ENCODE data around the gene HPSE2.
"Not testable (repeated sequence)": the region's sequence is repeated elsewhere in the genome, so short reads cannot be mapped to it uniquely, and the experiment has no call there.

HPSE2 gene

DNA sequence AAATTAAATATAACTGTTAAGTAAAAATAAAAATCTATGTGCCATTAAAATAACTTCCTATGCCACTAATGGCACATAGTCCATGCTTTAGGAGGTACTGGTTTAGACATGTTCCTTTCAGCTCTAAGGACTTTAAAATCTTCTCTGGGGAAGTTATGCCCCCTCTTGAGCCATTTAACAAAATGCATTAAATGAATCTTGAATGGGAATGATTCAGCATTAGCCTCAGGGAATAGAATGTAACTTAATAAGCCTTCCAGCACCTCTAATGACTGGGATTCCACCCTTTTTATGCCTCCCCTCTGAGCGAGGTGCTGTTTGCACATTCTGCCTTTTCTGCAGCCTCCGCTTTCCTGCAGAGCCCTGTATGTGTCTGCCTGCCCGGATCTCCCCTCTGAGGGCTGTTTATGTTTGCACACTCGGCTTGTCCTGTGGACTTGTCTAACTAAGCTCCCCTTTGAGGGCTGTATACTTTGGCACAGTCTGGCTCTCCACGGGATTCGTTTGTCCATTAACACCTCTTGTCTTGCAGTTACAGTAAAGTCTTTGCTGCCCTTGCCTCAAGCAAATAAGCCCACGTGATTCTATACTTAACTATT is 680.5 kb downstream of the HPSE2 start:
- no peak overlapping the region for H3K4me3 Mint-ChIP-seq
- no peaks in the 10 kb centered on the region for H3K4me1 Mint-ChIP-seq
- no peaks in the 10 kb centered on the region for H3K27me3 Mint-ChIP-seq (ENCODE audit: low read depth)
- TF ChIP-seq, protein P1, sequence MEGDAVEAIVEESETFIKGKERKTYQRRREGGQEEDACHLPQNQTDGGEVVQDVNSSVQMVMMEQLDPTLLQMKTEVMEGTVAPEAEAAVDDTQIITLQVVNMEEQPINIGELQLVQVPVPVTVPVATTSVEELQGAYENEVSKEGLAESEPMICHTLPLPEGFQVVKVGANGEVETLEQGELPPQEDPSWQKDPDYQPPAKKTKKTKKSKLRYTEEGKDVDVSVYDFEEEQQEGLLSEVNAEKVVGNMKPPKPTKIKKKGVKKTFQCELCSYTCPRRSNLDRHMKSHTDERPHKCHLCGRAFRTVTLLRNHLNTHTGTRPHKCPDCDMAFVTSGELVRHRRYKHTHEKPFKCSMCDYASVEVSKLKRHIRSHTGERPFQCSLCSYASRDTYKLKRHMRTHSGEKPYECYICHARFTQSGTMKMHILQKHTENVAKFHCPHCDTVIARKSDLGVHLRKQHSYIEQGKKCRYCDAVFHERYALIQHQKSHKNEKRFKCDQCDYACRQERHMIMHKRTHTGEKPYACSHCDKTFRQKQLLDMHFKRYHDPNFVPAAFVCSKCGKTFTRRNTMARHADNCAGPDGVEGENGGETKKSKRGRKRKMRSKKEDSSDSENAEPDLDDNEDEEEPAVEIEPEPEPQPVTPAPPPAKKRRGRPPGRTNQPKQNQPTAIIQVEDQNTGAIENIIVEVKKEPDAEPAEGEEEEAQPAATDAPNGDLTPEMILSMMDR (IDR thresholded peaks at IDR 0.05; ENCODE audit: unreplicated experiment in 3 of 3) = no peak
- H3K36me3 Mint-ChIP-seq (ENCODE audit: low read depth) = no peaks in the 10 kb centered on the region
- H3K27ac Mint-ChIP-seq = peak overlapping the region in 2 of 3 experiments; percentile 17 to 28
- H3K9me3 Mint-ChIP-seq = no peaks in the 10 kb centered on the region

DNA sequence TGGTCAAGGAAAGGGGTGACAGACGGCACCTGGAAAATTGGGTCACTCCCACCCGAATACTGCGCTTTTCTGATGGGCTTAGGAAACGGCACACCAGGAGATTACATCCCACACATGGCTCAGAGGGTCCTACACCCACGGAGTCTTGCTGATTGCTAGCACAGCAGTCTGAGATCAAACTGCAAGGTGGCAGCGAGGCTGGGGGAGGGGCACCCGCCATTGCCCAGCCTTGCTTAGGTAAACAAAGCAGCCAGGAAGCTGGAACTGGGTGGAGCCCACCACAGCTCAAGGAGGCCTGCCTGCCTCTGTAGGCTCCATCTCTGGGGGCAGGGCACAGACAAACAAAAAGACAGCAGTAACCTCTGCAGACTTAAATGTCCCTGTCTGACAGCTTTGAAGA is 694.1 kb downstream of the HPSE2 start:
- Mint-ChIP-seq H3K9me3 (peaks cover 10% of the 10 kb centered on the region), H3K4me1 (peaks cover 23% of the 10 kb centered on the region)
- not testable (repeated sequence) for H3K27ac Mint-ChIP-seq; H3K4me3 Mint-ChIP-seq; H3K36me3 Mint-ChIP-seq (ENCODE audit: low read depth); H3K27me3 Mint-ChIP-seq (ENCODE audit: low read depth)

DNA sequence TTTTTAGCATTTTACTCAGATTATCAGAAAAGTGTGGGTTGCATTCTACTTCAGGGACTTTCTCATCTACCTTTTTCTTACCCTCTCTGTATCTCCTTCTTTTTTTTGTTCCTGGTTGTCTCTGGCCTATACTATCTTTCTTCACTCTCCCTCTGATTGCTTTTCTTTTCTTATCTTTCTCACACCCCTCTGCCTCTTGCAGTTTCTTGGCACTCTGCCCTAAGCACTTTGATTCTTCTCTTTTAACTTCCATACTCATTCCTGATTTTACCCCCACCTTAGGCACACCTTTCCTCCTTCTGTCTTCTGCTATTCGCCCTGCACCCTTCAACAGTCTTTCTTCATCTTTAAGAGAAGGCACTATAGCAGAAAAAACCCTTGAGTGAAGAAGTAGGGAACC is 696.1 kb downstream of the HPSE2 start:
- Mint-ChIP-seq H3K9me3 (peaks cover 10% of the 10 kb centered on the region), H3K4me1 (peaks cover 23% of the 10 kb centered on the region)
- TF ChIP-seq, protein P1 (IDR thresholded peaks at IDR 0.05; ENCODE audit: unreplicated experiment in 3 of 3) = no peak

DNA sequence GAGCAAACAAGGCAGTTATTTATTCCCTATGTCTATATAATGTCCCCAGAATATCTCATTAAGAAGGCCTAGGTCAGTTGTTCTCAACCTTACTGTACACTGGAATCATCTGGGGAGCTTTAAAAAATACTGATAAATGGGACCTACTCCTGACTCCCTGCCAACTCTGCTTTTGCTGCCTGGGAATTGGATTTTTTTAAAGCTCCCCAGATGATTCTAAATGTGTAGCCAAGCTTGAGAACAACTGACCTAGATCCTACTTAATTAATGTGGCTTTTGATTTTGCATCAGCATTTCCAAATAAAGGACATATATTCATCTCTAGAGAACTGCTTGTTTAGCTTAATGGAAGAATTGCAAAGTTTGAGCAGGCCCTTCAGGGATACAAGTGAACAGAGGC is 697.2 kb downstream of the HPSE2 start:
- TF ChIP-seq, protein P1 (IDR thresholded peaks at IDR 0.05; ENCODE audit: unreplicated experiment in 3 of 3) = no peak
- no peaks in the 10 kb centered on the region for H3K36me3 Mint-ChIP-seq (ENCODE audit: low read depth)
- no peaks in the 10 kb centered on the region for H3K27me3 Mint-ChIP-seq (ENCODE audit: low read depth)
- peaks cover 7% of the 10 kb centered on the region for H3K9me3 Mint-ChIP-seq
- no peak overlapping the region for H3K4me3 Mint-ChIP-seq
- H3K4me1 Mint-ChIP-seq = peaks cover 23% of the 10 kb centered on the region
- peak overlapping the region; percentile 71 to 84 (median 77) for H3K27ac Mint-ChIP-seq

More for the DNA sequence above, 696.1 kb downstream of the HPSE2 start:
- H3K27me3 Mint-ChIP-seq (ENCODE audit: low read depth) = no peaks in the 10 kb centered on the region
- H3K4me3 Mint-ChIP-seq = peak overlapping the region in 1 of 3 experiments; percentile 3
- H3K36me3 Mint-ChIP-seq (ENCODE audit: low read depth) = no peaks in the 10 kb centered on the region
- peak overlapping the region; percentile 4 to 24 (median 19) for H3K27ac Mint-ChIP-seq

DNA sequence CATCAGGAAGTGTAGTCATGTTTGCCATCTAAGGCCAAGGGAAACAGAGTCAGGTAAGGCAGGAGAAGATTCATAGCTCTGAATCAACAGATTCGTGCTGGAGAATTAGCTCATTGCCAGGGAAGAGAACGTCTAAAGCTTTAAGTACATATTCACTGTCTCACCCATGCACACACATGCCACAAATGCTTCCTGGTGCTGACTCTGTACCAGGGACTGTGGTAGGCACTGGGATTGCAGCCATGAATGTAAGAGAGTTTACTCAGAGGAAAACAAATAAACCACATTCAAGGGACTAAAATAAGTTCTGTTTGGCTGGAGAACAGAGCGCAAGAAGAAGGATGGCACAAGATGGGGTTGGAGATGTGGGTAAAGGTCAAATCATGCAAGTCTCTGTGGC is 699.1 kb downstream of the HPSE2 start:
- H3K9me3 Mint-ChIP-seq = peaks cover 3% of the 10 kb centered on the region
- H3K27ac Mint-ChIP-seq = no peak overlapping the region
- TF ChIP-seq, protein P1 (IDR thresholded peaks at IDR 0.05; ENCODE audit: unreplicated experiment in 3 of 3) = no peak
- no peak overlapping the region for H3K4me3 Mint-ChIP-seq
- no peaks in the 10 kb centered on the region for H3K36me3 Mint-ChIP-seq (ENCODE audit: low read depth)
- H3K27me3 Mint-ChIP-seq (ENCODE audit: low read depth) = no peaks in the 10 kb centered on the region
- peaks cover 23% of the 10 kb centered on the region for H3K4me1 Mint-ChIP-seq

DNA sequence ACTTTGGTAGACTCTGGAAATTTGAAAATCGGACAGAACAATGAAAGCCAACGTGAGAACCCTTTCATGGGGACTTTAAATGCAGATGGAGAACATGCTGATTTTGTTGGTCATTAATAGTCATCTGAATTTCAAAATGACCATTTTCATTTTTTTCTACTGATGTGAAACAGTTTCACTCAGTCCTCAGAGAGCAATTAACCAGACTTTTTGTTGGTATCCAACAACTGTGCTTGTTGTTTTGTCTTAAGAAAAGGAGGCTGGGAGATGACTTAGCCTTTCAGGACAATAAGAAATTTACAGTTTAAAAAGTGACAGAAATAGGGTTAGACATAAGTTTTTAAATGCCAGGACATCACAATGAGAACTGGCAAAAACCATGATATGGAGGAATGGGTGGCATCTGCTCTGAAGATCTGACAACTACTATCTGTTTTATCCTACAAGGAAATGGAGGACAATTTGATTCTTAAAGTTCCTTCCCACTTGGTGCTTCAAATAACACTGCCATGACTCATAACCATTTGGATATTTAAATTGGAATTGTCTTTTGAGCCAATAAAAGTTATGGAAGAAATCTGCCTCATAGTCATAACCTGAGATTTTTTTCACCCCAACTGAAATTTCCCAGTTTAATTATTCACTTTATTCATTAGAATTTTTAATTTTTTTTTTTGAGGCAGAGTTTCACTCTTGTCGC is 701.8 kb downstream of the HPSE2 start:
- no peak overlapping the region for H3K4me3 Mint-ChIP-seq
- no peaks in the 10 kb centered on the region for H3K27me3 Mint-ChIP-seq (ENCODE audit: low read depth)
- TF ChIP-seq, protein P1 (IDR thresholded peaks at IDR 0.05; ENCODE audit: unreplicated experiment in 3 of 3) = no peak
- no peaks in the 10 kb centered on the region for H3K36me3 Mint-ChIP-seq (ENCODE audit: low read depth)
- no peak overlapping the region for H3K27ac Mint-ChIP-seq
- H3K9me3 Mint-ChIP-seq = no peaks in the 10 kb centered on the region
- H3K4me1 Mint-ChIP-seq = peaks cover 19% of the 10 kb centered on the region
